Right ventricle myocardium superior (tissue), 1 donor: Measurements from ENCODE around the gene NR2F2. TPM values are rescaled to one million over a fixed set of nuclear protein-coding genes. Genes with fewer than 3 reads are reported as not detected.
"Not testable (repeated sequence)": the region's sequence is repeated elsewhere in the genome, so short reads cannot be mapped to it uniquely, and the experiment has no call there.

Experiments used
- ATAC-seq: fragments of 200-7000 bp; cut with Tn5 transposase; one replicate; pipeline ENCODE4 v1.9.1; 2020; ENCODE audit warnings: mild to moderate bottlenecking; ENCODE audit not compliant: poor library complexity
- DNase-seq: peaks from one replicate; pipeline ENCODE4 v3.0.0-alpha.2; 2020
- intact Hi-C: fragments of 100-400 bp; cut with DNase I; formaldehyde crosslinking; loops from one replicate; pipeline ENCODE4 v1.11.2; 2022
- total RNA-seq: library from RNA; stranded (reverse); fragmentation: NEBNext Ultra II Directional; extraction: Animal tissue kit (Norgen Biotek cat#: 25700); gene quantifications from one replicate; pipeline ENCODE4 v1.2.1, GENCODE V29; 2021
- donor health status: DM: no; HTN: yes; CAD: no; lungs with severe emphysema.

Gene NR2F2
- total RNA-seq, 1 donor from 2014 or later = 11.0 TPM

GRCh38 chr15:96374499-96374898 lies 44.0 kb downstream of the NR2F2 start:
- intact Hi-C loops = no loop called here
- DNase-seq = no peak
- ATAC-seq = no peak

- ATAC-seq, DNase-seq, intact Hi-C loops: not testable (repeated sequence)
Measured at GRCh38 chr15:96379592-96379991, 49.1 kb downstream of the NR2F2 start.

GRCh38 chr15:96381463-96381862 lies 51.0 kb downstream of the NR2F2 start:
- ATAC-seq = no peak
- no peak for DNase-seq
- intact Hi-C loops = no loop called here

- no peak for ATAC-seq
Measured at GRCh38 chr15:96385195-96385594, 54.7 kb downstream of the NR2F2 start.

GRCh38 chr15:96388673-96389072 lies 58.2 kb downstream of the NR2F2 start:
- ATAC-seq = no peak
- DNase-seq = no peak
- intact Hi-C loops = no loop called here

More at GRCh38 chr15:96385195-96385594, 54.7 kb downstream of the NR2F2 start:
- DNase-seq = no peak
- intact Hi-C loops = no loop called here
